Myocyte (in vitro differentiated cells): ENCODE results near the gene TMC4. TPM values are rescaled to one million over a fixed set of nuclear protein-coding genes. Genes with fewer than 3 reads are reported as not detected.
A peak's percentile ranks its signal among the peaks of the same experiment; 100 is the strongest.

ENCODE experiments used
- DNase-seq: peaks from one replicate; pipeline ENCODE4 v3.0.0-alpha.2; 2012; ENCODE audit warnings: low read depth
- total RNA-seq: library from RNA; depleted of rRNA; stranded (reverse); fragments of >200 nt; gene quantifications from 2 replicates; pipeline ENCODE4 v1.2.3, GENCODE V29; 2014

TMC4 gene
- total RNA-seq, 1 donor from 2014 or later, result 0.86 TPM

- DNase-seq, result no peak
Observed at GRCh38 chr19:54156490-54156889, 16.5 kb downstream of the TMC4 start.

DNA sequence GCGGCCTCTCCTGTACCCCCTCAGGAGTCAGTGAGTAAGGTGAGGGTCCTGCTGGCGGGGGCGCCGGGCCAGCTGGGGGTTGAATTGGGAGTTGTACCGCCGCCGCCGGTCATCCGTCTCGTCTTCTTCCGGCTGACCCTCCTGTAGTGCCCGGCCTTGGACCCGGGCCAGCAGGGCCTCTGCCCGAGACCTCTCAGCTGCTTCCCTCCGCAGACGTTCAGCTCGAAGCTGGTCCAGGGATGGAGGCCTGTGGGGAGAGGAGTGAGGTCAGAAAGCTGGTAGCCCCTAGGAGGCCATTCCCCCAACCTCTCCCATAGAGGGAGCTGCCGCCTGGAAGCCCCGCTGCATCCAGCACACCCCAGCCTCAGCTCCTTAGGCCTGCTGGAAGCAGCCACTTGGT lies 17.3 kb downstream of the TMC4 start:
- DNase-seq, result no peak

GRCh38 chr19:54154603-54155345 lies 18.2 kb downstream of the TMC4 start:
- no peak for DNase-seq

DNA sequence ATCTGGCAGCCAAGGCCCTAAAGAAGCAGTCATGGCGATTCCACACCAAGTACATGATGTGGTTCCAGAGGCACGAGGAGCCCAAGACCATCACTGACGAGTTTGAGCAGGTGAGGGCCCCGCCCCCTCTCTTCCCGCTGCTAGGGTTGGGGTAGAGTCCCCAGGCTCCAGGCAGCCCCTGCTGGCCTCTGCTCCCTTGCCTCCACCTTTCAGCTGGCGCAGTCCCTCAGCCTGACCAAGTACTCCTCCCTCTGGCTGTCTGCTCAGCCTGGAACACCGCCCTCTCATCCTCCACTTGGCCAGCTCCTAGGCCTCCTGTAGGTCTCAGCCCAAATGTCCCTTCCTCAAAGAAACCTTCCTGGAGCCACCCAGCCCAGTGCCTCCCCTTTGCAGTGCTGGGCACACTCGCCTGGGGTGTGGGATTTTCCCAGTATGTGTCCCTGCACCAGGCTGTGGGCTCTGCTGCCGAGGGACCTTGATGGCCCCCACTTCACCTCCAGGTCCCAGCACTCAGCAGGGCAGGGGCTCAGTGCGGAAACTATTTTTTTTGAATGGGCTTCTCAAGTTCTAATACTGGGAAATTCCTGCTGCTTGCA lies 19.1 kb downstream of the TMC4 start:
- peak; percentile 51 for DNase-seq

DNA sequence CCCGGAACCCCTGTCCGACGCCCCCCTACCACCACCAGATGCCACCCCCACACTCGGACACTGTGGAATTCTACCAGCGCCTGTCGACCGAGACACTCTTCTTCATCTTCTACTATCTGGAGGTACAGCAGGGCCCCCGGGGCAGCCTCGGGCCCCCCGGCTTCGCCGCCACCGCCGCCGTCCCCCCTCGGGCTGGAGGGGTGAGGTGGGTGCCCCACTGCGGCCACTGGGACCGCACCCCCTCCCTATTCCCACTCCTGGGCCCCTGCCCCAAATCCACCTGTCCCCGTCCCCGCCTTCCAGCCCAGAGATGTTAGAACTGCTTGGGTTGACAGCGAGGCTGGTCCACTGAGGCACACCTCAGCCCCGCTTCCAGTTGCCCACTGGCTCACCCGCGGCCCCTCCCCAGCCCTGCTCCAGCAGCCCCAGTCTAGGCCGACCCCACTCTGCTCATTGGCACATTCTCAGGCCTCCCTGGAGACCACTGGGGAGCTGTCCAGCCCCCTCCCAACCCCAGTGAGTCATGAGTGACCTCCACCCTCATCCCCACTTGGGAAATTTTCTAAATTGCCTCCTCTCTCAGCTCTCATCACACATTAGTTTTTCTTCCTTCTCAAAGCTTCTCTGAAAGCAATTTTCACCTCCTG lies 20.0 kb downstream of the TMC4 start:
- DNase-seq, result no peak

DNA sequence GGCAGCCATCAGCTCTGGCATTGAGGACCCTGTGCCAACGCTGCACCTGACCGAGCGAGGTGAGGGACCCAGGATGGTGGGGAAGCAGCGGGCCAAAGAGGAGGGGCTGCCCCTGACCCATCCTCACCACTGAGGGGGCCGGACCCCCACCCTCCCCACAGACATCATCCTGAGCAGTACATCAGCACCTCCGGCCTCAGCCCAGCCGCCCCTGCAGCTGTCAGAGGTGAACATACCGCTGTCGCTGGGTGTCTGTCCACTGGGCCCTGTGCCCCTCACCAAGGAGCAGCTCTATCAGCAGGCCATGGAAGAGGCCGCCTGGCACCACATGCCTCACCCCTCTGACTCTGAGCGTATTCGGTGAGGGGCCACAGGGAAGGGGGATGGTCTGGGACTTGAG lies 20.7 kb downstream of the TMC4 start:
- DNase-seq, result no peak

DNA sequence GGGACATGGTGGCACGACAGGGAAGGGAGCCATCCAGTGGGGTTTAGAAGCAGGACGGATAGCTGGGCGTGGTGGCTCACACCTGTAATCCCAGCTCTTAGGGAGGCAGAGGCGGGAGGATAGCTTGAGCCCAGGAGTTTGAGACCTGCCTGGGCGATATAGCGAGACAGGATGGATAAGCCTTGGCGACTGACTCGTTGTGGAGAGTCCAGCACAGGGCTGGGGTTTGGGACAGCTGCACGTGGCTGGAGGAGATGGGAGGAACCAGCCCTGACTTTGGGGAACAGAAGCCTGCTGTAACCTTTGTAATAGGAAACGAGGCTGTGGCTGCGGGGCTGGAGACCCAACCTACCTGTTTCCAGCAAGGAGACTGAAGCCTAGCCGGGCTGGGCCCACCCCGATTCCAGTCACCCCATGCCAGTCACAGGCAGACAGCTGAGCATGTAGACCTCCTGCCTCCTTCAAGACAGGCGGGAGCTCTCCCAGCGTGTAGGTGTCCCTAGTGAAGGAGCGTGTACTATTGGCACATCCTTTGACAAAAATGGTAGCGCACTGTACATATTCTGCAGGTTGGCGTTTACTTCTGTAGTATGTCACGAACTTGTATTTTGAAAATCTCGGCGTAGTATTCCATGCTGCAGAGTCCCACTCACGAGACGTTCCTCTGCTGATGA lies 21.5 kb downstream of the TMC4 start:
- DNase-seq, result peak; percentile 65

- peak; percentile 34 for DNase-seq
Observed at GRCh38 chr19:54149021-54149812, 23.7 kb downstream of the TMC4 start.

- no peak for DNase-seq
Observed at GRCh38 chr19:54148158-54148557, 24.8 kb downstream of the TMC4 start.

- DNase-seq, result no peak
Observed at GRCh38 chr19:54147676-54148075, 25.3 kb downstream of the TMC4 start.

- no peak for DNase-seq
Observed at GRCh38 chr19:54145541-54146158, 27.3 kb downstream of the TMC4 start.

GRCh38 chr19:54142166-54142780 lies 30.7 kb downstream of the TMC4 start:
- no peak for DNase-seq

DNA sequence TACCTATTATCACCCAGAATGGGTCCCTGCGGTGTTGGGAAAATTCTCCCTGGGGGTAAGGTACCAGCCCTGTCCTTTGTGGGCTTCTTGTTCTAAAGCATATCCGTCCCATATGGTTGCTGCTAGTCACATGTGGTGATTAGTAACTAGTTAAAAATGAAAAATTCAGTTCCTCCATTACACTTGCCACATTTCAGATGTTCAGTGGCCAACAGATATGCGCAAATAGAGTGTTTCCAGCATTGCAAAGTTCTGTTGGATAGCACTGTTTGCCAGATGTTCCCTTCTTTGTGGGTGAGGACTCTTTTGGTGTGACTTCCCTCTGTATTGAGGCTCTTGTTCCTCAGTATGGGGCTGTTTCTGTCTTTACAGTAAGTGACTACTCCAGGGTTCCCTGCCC lies 31.6 kb downstream of the TMC4 start:
- no peak for DNase-seq

- no peak for DNase-seq
Observed at GRCh38 chr19:54138489-54139256, 34.3 kb downstream of the TMC4 start.

DNA sequence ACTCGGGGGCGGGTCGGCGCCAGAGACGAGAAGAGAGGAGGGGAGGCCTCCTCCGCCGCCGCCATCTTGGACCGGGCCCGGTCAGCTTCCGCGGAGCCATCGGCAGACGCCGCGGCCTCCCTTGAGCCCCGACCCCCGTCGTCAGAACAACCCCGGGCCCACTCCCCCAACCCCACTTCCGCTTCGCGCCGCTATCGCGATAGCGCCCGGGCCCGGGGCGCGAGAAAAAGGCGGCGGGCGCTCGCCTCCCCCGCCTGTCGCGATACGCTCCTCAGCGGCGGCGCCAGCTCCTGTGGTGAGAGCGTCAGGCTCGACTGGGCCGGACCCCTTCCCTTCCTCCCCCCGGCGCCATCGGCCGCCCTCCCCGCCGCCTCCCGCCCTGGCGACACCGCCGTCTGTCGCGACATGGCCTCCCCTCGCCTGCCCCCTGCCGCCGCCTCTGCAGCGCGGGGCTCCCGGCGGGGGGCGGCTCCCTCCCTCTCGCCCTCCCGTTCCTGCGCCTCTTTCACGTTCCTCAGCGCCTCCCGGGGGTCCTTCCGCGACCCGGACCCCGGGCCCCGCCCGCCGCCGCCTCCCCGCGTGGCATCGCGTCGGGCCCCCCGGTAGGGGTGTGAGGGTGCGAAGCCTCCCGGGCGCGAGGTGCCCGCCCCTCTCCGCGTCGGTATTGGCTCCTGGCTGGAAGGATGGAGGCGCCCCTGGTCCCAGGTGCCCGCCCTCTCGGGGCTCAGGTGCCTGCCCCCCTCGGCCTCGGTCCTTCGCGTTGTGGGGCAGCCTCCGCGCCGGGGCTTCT lies 35.1 kb downstream of the TMC4 start, which contains the start of gene CNOT3:
Gene CNOT3 (plus strand): TSS at position 64 of the 790 bp plus-strand sequence. CDS start 5,217 bp downstream, outside the sequence.
- DNase-seq, result no peak

DNA sequence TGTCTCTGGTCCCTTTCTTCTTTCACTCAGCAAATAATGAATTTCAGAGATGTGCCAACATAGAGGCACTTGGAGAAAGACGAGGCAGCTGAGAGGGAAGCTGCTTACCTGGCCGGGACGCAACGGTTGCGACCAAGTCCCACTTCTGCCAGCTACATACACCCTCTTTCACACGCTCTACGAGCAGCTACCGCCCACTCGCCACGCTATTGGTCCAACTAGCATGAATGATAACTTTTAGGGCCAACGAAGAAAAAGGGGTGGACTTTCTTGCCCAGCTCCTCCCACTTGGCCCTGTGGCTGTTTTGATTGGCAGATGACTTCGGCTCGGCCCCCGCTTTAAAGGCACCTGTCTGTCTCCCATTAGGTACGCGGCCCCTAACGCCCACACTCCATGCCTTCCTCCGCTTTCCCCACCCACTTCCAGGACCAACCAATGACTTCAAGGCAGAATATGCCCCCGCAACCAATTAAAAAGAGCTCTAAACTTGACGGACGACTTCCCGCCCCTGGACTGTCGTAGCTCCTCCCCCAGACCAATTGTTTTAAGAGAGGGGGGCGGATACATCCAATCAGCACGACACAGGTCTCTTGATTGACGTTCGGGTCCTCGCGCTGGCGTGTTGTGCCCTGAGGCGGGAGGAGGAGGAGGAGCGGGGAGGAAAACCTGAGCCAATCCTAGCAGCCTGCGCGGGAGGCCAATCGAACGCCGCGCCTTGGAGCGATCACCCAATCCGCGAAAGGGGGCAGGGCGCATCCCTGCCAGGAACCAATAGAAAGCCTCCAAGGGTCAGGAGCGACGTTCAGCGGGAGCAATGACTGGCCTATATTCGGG lies 35.9 kb downstream of the TMC4 start:
- peak; percentile 100 for DNase-seq

GRCh38 chr19:54136086-54136863 lies 36.7 kb downstream of the TMC4 start:
- DNase-seq, result no peak
